Measurements from ENCODE around the gene ENOX1.

ENOX1 gene

GRCh38 chr13:43487461-43487860 lies 299.3 kb downstream of the ENOX1 start:
- CTCF ChIA-PET: no interaction called here
- TF ChIP-seq, protein P1, sequence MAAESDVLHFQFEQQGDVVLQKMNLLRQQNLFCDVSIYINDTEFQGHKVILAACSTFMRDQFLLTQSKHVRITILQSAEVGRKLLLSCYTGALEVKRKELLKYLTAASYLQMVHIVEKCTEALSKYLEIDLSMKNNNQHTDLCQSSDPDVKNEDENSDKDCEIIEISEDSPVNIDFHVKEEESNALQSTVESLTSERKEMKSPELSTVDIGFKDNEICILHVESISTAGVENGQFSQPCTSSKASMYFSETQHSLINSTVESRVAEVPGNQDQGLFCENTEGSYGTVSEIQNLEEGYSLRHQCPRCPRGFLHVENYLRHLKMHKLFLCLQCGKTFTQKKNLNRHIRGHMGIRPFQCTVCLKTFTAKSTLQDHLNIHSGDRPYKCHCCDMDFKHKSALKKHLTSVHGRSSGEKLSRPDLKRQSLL (tag by site-specific recombination; IDR thresholded peaks at IDR 0.05): no peak
- TF ChIP-seq KLF17 (tag by site-specific recombination; IDR thresholded peaks at IDR 0.05) (no peak), ZNF670 (tag by site-specific recombination; IDR thresholded peaks at IDR 0.05; ENCODE audit: low read depth) (no peak), ZNF202 (tag by site-specific recombination; IDR thresholded peaks at IDR 0.05; ENCODE audit: borderline replicate concordance) (no peak), ZNF394 (tag by site-specific recombination; IDR thresholded peaks at IDR 0.05; ENCODE audit: borderline replicate concordance) (no peak), SCRT1 (tag by site-specific recombination; IDR thresholded peaks at IDR 0.05; ENCODE audit: borderline replicate concordance) (no peak), ZNF677 (tag by site-specific recombination; IDR thresholded peaks at IDR 0.05) (no peak), ZNF777 (tag by site-specific recombination; IDR thresholded peaks at IDR 0.05; ENCODE audit: borderline replicate concordance) (no peak), WT1 (tag by site-specific recombination; IDR thresholded peaks at IDR 0.05) (no peak), ELK4 (IDR thresholded peaks at IDR 0.05; ENCODE audit: borderline replicate concordance, low read depth, low read length) (no peak)
- TF ChIP-seq, protein P2, sequence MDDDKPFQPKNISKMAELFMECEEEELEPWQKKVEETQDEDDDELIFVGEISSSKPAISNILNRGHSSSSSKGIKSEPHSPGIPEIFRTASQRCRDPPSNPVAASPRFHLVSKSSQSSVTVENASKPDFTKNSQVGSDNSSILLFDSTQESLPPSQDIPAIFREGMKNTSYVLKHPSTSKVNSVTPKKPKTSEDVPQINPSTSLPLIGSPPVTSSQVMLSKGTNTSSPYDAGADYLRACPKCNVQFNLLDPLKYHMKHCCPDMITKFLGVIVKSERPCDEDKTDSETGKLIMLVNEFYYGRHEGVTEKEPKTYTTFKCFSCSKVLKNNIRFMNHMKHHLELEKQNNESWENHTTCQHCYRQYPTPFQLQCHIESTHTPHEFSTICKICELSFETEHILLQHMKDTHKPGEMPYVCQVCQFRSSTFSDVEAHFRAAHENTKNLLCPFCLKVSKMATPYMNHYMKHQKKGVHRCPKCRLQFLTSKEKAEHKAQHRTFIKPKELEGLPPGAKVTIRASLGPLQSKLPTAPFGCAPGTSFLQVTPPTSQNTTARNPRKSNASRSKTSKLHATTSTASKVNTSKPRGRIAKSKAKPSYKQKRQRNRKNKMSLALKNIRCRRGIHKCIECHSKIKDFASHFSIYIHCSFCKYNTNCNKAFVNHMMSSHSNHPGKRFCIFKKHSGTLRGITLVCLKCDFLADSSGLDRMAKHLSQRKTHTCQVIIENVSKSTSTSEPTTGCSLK (tag by site-specific recombination; IDR thresholded peaks at IDR 0.05): no peak
- TF ChIP-seq, protein P3, sequence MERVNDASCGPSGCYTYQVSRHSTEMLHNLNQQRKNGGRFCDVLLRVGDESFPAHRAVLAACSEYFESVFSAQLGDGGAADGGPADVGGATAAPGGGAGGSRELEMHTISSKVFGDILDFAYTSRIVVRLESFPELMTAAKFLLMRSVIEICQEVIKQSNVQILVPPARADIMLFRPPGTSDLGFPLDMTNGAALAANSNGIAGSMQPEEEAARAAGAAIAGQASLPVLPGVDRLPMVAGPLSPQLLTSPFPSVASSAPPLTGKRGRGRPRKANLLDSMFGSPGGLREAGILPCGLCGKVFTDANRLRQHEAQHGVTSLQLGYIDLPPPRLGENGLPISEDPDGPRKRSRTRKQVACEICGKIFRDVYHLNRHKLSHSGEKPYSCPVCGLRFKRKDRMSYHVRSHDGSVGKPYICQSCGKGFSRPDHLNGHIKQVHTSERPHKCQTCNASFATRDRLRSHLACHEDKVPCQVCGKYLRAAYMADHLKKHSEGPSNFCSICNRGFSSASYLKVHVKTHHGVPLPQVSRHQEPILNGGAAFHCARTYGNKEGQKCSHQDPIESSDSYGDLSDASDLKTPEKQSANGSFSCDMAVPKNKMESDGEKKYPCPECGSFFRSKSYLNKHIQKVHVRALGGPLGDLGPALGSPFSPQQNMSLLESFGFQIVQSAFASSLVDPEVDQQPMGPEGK (tag by site-specific recombination; IDR thresholded peaks at IDR 0.05): no peak
- no peaks in the 10 kb centered on the region for H3K36me3 ChIP-seq (ENCODE audit: control insufficient read depth in 2 of 2, insufficient read depth in 1 of 2, low read length in 2 of 2)
- POLR2A ChIA-PET: no interaction called here
- H3K27ac ChIP-seq (ENCODE audit: extremely low read depth, low read depth, low read length): no peak overlapping the region
- no peak overlapping the region for H3K4me3 ChIP-seq (ENCODE audit: low read depth, low read length)
- no peaks in the 10 kb centered on the region for H3K4me1 ChIP-seq (ENCODE audit: control insufficient read depth, insufficient read depth, low read length)
- H3K9me3 ChIP-seq (ENCODE audit: control insufficient read depth, insufficient read depth, low read depth, low read length): no peaks in the 10 kb centered on the region

DNA sequence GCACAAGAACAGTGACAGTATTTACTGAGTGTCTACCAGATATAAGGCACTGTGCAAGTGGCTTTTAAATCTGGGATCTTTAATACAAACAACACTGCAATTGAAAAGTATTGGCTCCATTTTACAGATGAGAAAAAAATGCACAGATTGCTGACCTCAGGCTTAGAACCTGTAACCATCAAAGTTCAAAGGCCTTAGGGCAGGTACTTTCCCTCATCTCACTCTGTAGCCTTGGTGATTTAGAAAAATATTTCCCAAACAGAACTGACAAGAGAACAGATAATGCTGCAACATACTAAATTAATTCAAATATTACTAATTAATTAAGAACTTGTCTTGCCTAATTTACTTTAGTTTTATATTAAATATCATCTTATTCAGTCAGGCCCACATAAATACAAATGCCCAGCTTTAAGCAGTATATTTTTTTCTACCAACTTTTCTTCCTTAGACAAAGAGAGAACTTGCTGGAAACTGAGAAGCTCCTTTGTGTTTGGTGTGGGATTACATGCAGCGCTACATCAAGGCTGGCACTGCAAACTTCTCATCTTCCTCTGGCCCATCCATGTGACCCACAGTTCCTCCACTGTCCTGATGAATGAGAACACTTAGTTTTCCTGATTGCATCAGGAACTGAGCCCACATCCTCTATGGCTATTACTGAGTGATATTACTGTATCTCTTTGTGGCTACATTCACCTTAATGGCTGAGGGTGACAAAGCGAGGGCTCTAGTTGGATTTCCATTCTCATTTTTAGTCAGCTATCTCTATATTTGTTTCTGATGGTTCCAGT lies 302.1 kb downstream of the ENOX1 start:
- POLR2A ChIA-PET: no interaction called here
- CTCF ChIA-PET: interaction anchor here (0.6 kb wide), 1 partner anchor 400 kb away, joined by 3 read pairs; no protein-coding TSS in a partner anchor
- no peak overlapping the region for H3K27ac ChIP-seq (ENCODE audit: extremely low read depth, low read depth, low read length)

More for the DNA sequence above, 302.1 kb downstream of the ENOX1 start:
- Histone ChIP-seq H3K4me1 (ENCODE audit: control insufficient read depth, insufficient read depth, low read length) (no peaks in the 10 kb centered on the region), H3K36me3 (ENCODE audit: control insufficient read depth in 2 of 2, insufficient read depth in 1 of 2, low read length in 2 of 2) (no peaks in the 10 kb centered on the region), H3K9me3 (ENCODE audit: control insufficient read depth, insufficient read depth, low read depth, low read length) (no peaks in the 10 kb centered on the region), H3K4me3 (ENCODE audit: low read depth, low read length) (no peak overlapping the region)
- TF ChIP-seq TRIM28 (IDR thresholded peaks at IDR 0.05; ENCODE audit: borderline replicate concordance, low read length): no peak
- TF ChIP-seq ZNF544 (tag by site-specific recombination; IDR thresholded peaks at IDR 0.05): no peak

All from HEK293 (cell line).